HEK293 (cell line): ENCODE measurements around the gene USHBP1.

ENCODE experiments used
- KLF10 ChIP-seq: fragments of 450-650 bp; IDR thresholded peaks from 2 replicates; pipeline ENCODE4 v1.5.1; 2018; ENCODE audit warnings: missing biosample characterization, mild to moderate bottlenecking, missing genetic modification characterization
- KLF7 ChIP-seq: fragments of 450-650 bp; formaldehyde crosslinking; IDR thresholded peaks from 2 replicates; pipeline ENCODE4 v1.5.1; 2016; ENCODE audit warnings: missing biosample characterization, missing genetic modification characterization, borderline replicate concordance
- SCRT2 ChIP-seq: fragments of 450-650 bp; formaldehyde crosslinking; IDR thresholded peaks from 2 replicates; pipeline ENCODE4 v1.5.1; 2016; ENCODE audit warnings: missing biosample characterization, missing genetic modification characterization
- SETDB1 ChIP-seq: IDR thresholded peaks from one replicate; pipeline ENCODE4 v1.6.1; 2017; ENCODE audit warnings: mild to moderate bottlenecking, low read length, moderate library complexity, mixed read lengths; ENCODE audit not compliant: insufficient read length
- SP2 ChIP-seq: fragments of 450-650 bp; formaldehyde crosslinking; IDR thresholded peaks from 2 replicates; pipeline ENCODE4 v1.5.1; 2016; ENCODE audit warnings: missing biosample characterization, missing genetic modification characterization
- SP3 ChIP-seq: fragments of 450-650 bp; formaldehyde crosslinking; IDR thresholded peaks from 2 replicates; pipeline ENCODE4 v1.5.1; 2016; ENCODE audit warnings: missing biosample characterization, missing genetic modification characterization
- YY1 ChIP-seq: fragments of 450-650 bp; formaldehyde crosslinking; IDR thresholded peaks from 2 replicates; pipeline ENCODE4 v1.5.1; 2018; ENCODE audit warnings: missing biosample characterization, missing genetic modification characterization
- ZBTB1 ChIP-seq: fragments of 450-650 bp; formaldehyde crosslinking; IDR thresholded peaks from 2 replicates; pipeline ENCODE4 v1.5.1; 2016; ENCODE audit warnings: missing biosample characterization, missing genetic modification characterization
- ZBTB20 ChIP-seq: fragments of 450-650 bp; formaldehyde crosslinking; IDR thresholded peaks from 2 replicates; pipeline ENCODE4 v1.5.1; 2016; ENCODE audit warnings: missing biosample characterization, missing genetic modification characterization
- ZBTB6 ChIP-seq: fragments of 450-650 bp; formaldehyde crosslinking; IDR thresholded peaks from 2 replicates; pipeline ENCODE4 v1.5.1; 2017; ENCODE audit warnings: missing biosample characterization, missing genetic modification characterization
- ZBTB8A ChIP-seq: fragments of 450-650 bp; formaldehyde crosslinking; IDR thresholded peaks from 2 replicates; pipeline ENCODE4 v1.5.1; 2016; ENCODE audit warnings: missing biosample characterization, missing genetic modification characterization
- ZFP69B ChIP-seq: fragments of 450-650 bp; formaldehyde crosslinking; IDR thresholded peaks from 2 replicates; pipeline ENCODE4 v1.5.1; 2016; ENCODE audit warnings: missing biosample characterization, missing genetic modification characterization
- ZNF19 ChIP-seq: fragments of 450-650 bp; formaldehyde crosslinking; IDR thresholded peaks from 2 replicates; pipeline ENCODE4; 2016; ENCODE audit warnings: missing biosample characterization, missing genetic modification characterization, low read depth
- ZNF335 ChIP-seq: fragments of 450-650 bp; formaldehyde crosslinking; conservative IDR thresholded peaks from 2 replicates; pipeline ENCODE4 v1.5.1; 2016; ENCODE audit warnings: missing biosample characterization, missing genetic modification characterization
- ZNF37A ChIP-seq: fragments of 450-650 bp; IDR thresholded peaks from 2 replicates; pipeline ENCODE4 v1.5.1; 2018; ENCODE audit warnings: missing biosample characterization, missing genetic modification characterization
- ZNF416 ChIP-seq: fragments of 450-650 bp; formaldehyde crosslinking; IDR thresholded peaks from 2 replicates; pipeline ENCODE4 v1.5.1; 2016; ENCODE audit warnings: missing biosample characterization, missing genetic modification characterization
- ZNF518A ChIP-seq: fragments of 450-650 bp; formaldehyde crosslinking; conservative IDR thresholded peaks from 2 replicates; pipeline ENCODE4 v1.5.1; 2016; ENCODE audit warnings: low read depth, missing biosample characterization, missing genetic modification characterization
- ZNF639 ChIP-seq: fragments of 450-650 bp; formaldehyde crosslinking; IDR thresholded peaks from 2 replicates; pipeline ENCODE4 v1.5.1; 2016; ENCODE audit warnings: missing biosample characterization, missing genetic modification characterization
- ZNF76 ChIP-seq: fragments of 450-650 bp; formaldehyde crosslinking; IDR thresholded peaks from 2 replicates; pipeline ENCODE4; 2016; ENCODE audit warnings: low read depth, missing biosample characterization, missing genetic modification characterization, borderline replicate concordance
- ZNF843 ChIP-seq: fragments of 450-650 bp; formaldehyde crosslinking; IDR thresholded peaks from 2 replicates; pipeline ENCODE4 v1.5.1; 2016; ENCODE audit warnings: missing biosample characterization, missing genetic modification characterization
- TF ChIP-seq, protein P1 (sequence below): fragments of 450-650 bp; formaldehyde crosslinking; IDR thresholded peaks from 2 replicates; pipeline ENCODE4 v1.5.1; 2016; ENCODE audit warnings: missing biosample characterization, missing genetic modification characterization
- TF ChIP-seq, protein P2 (sequence below): fragments of 450-650 bp; formaldehyde crosslinking; IDR thresholded peaks from 2 replicates; pipeline ENCODE4 v1.5.1; 2016; ENCODE audit warnings: missing biosample characterization, missing genetic modification characterization, borderline replicate concordance
- TF ChIP-seq, protein P3 (sequence below): fragments of 450-650 bp; formaldehyde crosslinking; IDR thresholded peaks from 2 replicates; pipeline ENCODE4 v1.5.1; 2016; ENCODE audit warnings: missing biosample characterization, missing genetic modification characterization

Gene USHBP1

DNA sequence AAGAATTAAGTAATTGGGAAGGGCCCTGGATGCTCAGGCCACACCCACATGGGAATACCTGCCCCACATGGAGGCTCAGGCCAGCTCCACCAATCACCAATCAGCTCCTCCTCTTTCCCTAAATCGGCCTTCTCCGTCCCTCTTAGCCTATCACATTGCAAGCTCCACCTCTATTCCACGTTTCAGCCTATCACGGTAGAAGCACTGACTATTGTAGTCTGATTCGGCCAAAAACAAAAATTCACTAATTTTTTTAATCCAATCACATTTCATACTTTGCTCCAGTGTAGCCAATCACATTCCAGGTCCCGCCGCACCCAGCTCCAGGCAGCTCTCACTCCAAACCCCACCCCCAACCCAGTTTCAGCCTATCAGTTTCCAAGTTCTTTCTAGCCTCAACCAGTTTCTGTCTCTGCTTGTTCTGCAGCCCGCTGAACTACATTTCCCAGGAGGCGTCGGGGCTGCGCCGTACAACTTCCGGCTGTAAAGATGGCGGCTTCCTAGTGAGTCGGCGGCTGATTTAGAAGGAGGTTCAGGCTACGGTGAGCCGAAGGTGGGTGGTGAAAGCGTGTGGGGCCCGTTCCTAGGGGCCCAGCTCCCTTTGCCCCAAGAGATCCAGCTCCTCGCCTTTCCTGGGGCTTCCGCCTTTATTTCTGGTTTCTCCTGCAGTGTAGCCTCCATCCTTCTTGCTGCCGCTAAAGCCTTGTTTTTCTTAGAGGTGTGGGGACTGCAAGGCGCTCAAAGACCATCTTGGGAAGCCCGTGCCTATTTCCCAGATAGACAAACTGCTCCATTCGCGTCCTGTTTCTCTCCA lies 2.6 kb upstream of the USHBP1 start, which contains the start of gene BABAM1 (continued):
- TF ChIP-seq ZNF19 (tag by site-specific recombination) (no peak), ZFP69B (tag by site-specific recombination) (peak; percentile 88), ZNF37A (tag by site-specific recombination) (no peak), ZBTB6 (tag by site-specific recombination) (peak; percentile 58; the same call in 1 of the 2 replicates), ZBTB20 (tag by site-specific recombination) (no peak; the same call in 1 of the 2 replicates), ZNF76 (tag by site-specific recombination) (peak; percentile 95), KLF7 (tag by site-specific recombination) (no peak), SETDB1 (peak; percentile 23), SP2 (tag by site-specific recombination) (peak; percentile 100), YY1 (tag by site-specific recombination) (peak; percentile 89), ZNF335 (no peak), ZNF416 (tag by site-specific recombination) (no peak), ZNF639 (0 out of 2 replicates have a peak, but pooled peaks have one; percentile 52), ZBTB8A (tag by site-specific recombination) (0 out of 2 replicates have a peak, but pooled peaks have one; percentile 28), KLF10 (peak; percentile 58; the same call in 1 of the 2 replicates), ZNF843 (tag by site-specific recombination) (no peak), ZNF518A (tag by site-specific recombination) (peak; percentile 37), SCRT2 (tag by site-specific recombination) (no peak), SP3 (tag by site-specific recombination) (peak; percentile 94), ZBTB1 (tag by site-specific recombination) (no peak)
- TF ChIP-seq, protein P1, sequence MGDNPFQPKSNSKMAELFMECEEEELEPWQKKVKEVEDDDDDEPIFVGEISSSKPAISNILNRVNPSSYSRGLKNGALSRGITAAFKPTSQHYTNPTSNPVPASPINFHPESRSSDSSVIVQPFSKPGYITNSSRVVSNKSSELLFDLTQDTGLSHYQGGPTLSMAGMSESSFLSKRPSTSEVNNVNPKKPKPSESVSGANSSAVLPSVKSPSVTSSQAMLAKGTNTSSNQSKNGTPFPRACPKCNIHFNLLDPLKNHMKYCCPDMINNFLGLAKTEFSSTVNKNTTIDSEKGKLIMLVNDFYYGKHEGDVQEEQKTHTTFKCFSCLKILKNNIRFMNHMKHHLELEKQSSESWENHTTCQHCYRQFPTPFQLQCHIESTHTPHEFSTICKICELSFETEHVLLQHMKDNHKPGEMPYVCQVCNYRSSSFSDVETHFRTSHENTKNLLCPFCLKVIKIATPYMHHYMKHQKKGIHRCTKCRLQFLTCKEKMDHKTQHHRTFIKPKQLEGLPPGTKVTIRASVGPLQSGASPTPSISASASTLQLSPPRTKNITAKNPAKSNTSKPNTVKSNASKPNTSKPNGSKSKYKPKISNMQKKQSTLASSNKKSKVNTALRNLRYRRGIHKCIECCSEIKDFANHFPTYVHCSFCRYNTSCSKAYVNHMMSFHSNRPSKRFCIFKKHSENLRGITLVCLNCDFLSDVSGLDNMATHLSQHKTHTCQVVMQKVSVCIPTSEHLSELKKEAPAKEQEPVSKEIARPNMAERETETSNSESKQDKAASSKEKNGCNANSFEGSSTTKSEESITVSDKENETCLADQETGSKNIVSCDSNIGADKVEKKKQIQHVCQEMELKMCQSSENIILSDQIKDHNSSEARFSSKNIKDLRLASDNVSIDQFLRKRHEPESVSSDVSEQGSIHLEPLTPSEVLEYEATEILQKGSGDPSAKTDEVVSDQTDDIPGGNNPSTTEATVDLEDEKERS (tag by site-specific recombination): no peak
- TF ChIP-seq, protein P2, sequence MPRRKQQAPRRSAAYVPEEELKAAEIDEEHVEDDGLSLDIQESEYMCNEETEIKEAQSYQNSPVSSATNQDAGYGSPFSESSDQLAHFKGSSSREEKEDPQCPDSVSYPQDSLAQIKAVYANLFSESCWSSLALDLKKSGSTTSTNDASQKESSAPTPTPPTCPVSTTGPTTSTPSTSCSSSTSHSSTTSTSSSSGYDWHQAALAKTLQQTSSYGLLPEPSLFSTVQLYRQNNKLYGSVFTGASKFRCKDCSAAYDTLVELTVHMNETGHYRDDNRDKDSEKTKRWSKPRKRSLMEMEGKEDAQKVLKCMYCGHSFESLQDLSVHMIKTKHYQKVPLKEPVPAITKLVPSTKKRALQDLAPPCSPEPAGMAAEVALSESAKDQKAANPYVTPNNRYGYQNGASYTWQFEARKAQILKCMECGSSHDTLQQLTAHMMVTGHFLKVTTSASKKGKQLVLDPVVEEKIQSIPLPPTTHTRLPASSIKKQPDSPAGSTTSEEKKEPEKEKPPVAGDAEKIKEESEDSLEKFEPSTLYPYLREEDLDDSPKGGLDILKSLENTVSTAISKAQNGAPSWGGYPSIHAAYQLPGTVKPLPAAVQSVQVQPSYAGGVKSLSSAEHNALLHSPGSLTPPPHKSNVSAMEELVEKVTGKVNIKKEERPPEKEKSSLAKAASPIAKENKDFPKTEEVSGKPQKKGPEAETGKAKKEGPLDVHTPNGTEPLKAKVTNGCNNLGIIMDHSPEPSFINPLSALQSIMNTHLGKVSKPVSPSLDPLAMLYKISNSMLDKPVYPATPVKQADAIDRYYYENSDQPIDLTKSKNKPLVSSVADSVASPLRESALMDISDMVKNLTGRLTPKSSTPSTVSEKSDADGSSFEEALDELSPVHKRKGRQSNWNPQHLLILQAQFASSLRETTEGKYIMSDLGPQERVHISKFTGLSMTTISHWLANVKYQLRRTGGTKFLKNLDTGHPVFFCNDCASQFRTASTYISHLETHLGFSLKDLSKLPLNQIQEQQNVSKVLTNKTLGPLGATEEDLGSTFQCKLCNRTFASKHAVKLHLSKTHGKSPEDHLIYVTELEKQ (tag by site-specific recombination): no peak
- TF ChIP-seq, protein P3, sequence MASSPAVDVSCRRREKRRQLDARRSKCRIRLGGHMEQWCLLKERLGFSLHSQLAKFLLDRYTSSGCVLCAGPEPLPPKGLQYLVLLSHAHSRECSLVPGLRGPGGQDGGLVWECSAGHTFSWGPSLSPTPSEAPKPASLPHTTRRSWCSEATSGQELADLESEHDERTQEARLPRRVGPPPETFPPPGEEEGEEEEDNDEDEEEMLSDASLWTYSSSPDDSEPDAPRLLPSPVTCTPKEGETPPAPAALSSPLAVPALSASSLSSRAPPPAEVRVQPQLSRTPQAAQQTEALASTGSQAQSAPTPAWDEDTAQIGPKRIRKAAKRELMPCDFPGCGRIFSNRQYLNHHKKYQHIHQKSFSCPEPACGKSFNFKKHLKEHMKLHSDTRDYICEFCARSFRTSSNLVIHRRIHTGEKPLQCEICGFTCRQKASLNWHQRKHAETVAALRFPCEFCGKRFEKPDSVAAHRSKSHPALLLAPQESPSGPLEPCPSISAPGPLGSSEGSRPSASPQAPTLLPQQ: peak; percentile 90
